Neutrophil (primary cell): ENCODE data around the gene NAV3.

Experiments used
- H3K27ac ChIP-seq: fragments of 200-600 bp; sonication (generic); 2 replicates; pipeline ENCODE4 v1.5.1; 2016; ENCODE audit warnings: mild to moderate bottlenecking, moderate library complexity
- H3K27me3 ChIP-seq: fragments of 200-600 bp; sonication (generic); 2 replicates; pipeline ENCODE4 v1.6.0; 2016; ENCODE audit warnings: mild to moderate bottlenecking
- H3K36me3 ChIP-seq: fragments of 200-600 bp; sonication (generic); 2 replicates; pipeline ENCODE4 v1.5.1; 2017
- H3K4me1 ChIP-seq, 2 experiments: fragments of 200-600 bp in 1 of 2; sonication (generic) in 1 of 2; 1 replicate in 1 of 2; 2 replicates in 1 of 2; pipeline versions ENCODE4 v1.5.1 to v1.6.1; 2013 to 2016; ENCODE audit warnings: low read depth in 1 of 2, low read length in 1 of 2, mild to moderate bottlenecking in 1 of 2, moderate library complexity in 1 of 2; ENCODE audit not compliant: control insufficient read depth in 1 of 2, insufficient read depth in 1 of 2
- H3K4me3 ChIP-seq, 2 experiments: fragments of 200-600 bp in 1 of 2; sonication (generic) in 1 of 2; 1 replicate in 1 of 2; 2 replicates in 1 of 2; pipeline ENCODE4 v1.5.1; 2013 to 2016; ENCODE audit warnings: low read depth in 1 of 2, low read length in 1 of 2, mild to moderate bottlenecking in 1 of 2, moderate library complexity in 1 of 2
- H3K9me3 ChIP-seq: fragments of 200-600 bp; sonication (generic); 2 replicates; pipeline ENCODE4 v1.5.1; 2016
- CTCF ChIP-seq: fragments of 200-600 bp; sonication (generic); IDR thresholded peaks from 2 replicates; pipeline ENCODE4 v1.5.1; 2016; ENCODE audit warnings: antibody characterized with exemption

The NAV3 gene

GRCh38 chr12:78199926-78200325 lies 369.2 kb downstream of the NAV3 start:
- Histone ChIP-seq H3K4me3 (no peak overlapping the region), H3K27me3 (no peaks in the 10 kb centered on the region)

GRCh38 chr12:78204926-78205325 lies 374.2 kb downstream of the NAV3 start:
- TF ChIP-seq CTCF: no peak
- H3K36me3 ChIP-seq: no peaks in the 10 kb centered on the region
- no peaks in the 10 kb centered on the region for H3K4me1 ChIP-seq
- no peak overlapping the region for H3K4me3 ChIP-seq
- no peaks in the 10 kb centered on the region for H3K9me3 ChIP-seq
- H3K27me3 ChIP-seq: no peaks in the 10 kb centered on the region
- no peak overlapping the region for H3K27ac ChIP-seq

More at GRCh38 chr12:78199926-78200325, 369.2 kb downstream of the NAV3 start:
- Histone ChIP-seq H3K27ac (no peak overlapping the region), H3K4me1 (no peaks in the 10 kb centered on the region), H3K9me3 (no peaks in the 10 kb centered on the region), H3K36me3 (no peaks in the 10 kb centered on the region)
- no peak for TF ChIP-seq CTCF

- no peak for TF ChIP-seq CTCF
- Histone ChIP-seq H3K4me1 (no peaks in the 10 kb centered on the region), H3K27me3 (no peaks in the 10 kb centered on the region), H3K27ac (no peak overlapping the region), H3K9me3 (no peaks in the 10 kb centered on the region), H3K4me3 (no peak overlapping the region), H3K36me3 (no peaks in the 10 kb centered on the region)
These were observed 377.4 kb downstream of the NAV3 start for GRCh38 chr12:78208092-78208491.

GRCh38 chr12:78209846-78210505 lies 379.3 kb downstream of the NAV3 start:
- H3K4me1 ChIP-seq: no peaks in the 10 kb centered on the region
- H3K36me3 ChIP-seq: no peaks in the 10 kb centered on the region
- no peaks in the 10 kb centered on the region for H3K27me3 ChIP-seq
- no peak for TF ChIP-seq CTCF
- no peak overlapping the region for H3K27ac ChIP-seq
- H3K4me3 ChIP-seq: no peak overlapping the region
- no peaks in the 10 kb centered on the region for H3K9me3 ChIP-seq

GRCh38 chr12:78210506-78210860 lies 379.8 kb downstream of the NAV3 start:
- no peak for TF ChIP-seq CTCF
- Histone ChIP-seq H3K4me3 (no peak overlapping the region), H3K27me3 (no peaks in the 10 kb centered on the region), H3K4me1 (no peaks in the 10 kb centered on the region), H3K9me3 (no peaks in the 10 kb centered on the region), H3K27ac (no peak overlapping the region), H3K36me3 (no peaks in the 10 kb centered on the region)
